ENCODE data around the gene PTGR3.
A peak's percentile ranks its signal among the peaks of the same experiment; 100 is the strongest.

Gene PTGR3

DNA sequence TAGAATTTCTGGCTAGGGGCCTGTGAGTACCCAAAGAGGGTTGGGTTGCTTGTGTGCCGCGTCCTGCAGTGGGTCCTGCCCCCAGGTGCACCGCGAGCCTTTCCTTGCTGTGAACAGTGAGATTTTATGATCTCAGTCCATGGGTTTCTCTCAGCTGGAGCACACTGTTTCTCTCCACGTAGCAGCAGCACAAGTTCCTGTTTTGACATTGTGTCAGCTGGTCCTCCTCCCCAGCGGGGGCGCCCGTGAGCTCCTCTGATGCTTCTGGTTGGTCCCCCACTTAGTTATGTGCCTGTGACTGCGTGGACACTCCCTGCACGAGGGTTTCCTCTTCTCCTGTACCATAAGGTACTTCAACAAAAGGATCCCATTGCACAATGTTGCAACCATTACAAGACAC lies 31.5 kb upstream of the PTGR3 start:
- Histone ChIP-seq H3K27ac (no peak overlapping the region), H3K4me3 (no peak overlapping the region)

DNA sequence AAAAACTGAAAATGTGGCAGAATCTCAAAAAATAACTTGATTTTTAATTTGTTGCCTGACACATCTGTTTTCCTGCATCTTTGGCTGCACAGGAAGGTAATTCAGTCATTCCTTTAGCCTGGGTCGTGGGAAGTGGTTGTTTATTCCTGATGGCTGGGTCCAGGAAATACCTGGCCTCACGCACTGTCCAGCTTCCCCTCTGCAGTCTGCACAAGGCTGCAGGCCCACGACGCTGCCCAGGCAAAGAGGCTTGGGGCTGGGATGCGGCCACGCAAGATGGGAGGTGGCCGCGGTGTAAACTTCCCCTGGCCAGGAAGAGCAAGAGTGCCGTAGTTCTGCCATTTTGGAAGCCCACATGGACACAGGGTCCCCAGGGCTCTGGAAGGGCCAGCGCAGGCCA lies 29.8 kb upstream of the PTGR3 start:
- no peak overlapping the region for H3K27ac ChIP-seq
- no peak overlapping the region for H3K4me3 ChIP-seq

DNA sequence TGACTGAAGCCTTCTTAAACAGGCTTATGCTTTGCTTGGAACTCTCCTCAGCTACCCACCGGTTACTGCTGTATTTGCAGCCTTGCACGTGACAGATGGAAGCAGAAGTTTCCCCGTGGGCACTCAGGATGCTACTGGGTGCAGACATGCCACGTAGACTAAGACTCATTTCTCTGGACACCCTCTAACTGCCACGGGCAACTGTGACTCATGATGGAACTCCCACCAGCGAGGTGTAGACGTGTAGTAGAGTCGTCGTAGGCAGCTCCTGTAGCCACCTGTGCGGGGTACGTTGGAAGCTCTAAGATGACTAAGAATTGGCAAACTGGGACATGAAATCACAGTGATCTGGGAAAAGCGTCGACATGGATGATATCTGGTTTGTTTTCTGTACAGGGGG lies 29.2 kb upstream of the PTGR3 start:
- Histone ChIP-seq H3K4me3 (no peak overlapping the region), H3K27ac (no peak overlapping the region)

DNA sequence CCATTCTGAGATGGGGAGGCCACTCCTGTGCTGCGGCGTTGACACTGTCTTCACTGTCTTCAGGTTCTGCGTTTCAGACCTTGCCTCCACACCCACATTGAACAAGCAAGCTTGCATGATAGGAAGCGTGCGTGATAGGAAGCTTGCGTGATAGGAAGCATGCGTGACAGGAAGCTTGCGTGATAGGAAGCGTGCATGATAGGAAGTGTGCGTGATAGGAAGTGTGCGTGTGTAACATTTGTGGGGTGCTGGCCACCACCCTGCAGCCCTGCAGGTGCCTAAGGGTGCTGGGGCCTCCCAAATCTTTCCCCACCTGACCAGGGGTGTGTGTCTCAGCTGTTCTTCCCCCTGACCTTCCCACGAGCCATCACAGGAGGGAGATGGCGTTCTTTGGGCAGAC lies 27.0 kb upstream of the PTGR3 start:
- Histone ChIP-seq H3K4me3 (no peak overlapping the region), H3K27ac (no peak overlapping the region)

DNA sequence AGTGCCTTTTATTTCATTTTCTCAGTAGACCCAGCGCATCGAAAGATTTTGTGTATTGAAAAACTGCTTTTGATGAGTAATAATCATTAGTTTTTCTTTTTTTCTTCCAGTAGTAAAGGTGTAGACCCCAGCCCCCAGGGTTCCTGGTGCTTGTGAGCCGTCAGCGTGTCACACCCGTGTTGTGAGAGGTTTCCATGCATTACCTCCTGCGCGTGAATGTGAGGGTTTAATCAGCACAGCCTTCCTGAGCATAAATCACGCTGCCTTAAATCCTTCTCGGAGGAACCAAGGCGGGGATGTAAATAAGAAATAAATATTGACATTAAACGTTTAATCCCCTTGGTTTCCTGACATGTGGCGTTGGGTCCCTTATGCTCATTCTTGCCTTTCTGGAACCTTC lies 26.0 kb upstream of the PTGR3 start:
- no peak overlapping the region for H3K27ac ChIP-seq

DNA sequence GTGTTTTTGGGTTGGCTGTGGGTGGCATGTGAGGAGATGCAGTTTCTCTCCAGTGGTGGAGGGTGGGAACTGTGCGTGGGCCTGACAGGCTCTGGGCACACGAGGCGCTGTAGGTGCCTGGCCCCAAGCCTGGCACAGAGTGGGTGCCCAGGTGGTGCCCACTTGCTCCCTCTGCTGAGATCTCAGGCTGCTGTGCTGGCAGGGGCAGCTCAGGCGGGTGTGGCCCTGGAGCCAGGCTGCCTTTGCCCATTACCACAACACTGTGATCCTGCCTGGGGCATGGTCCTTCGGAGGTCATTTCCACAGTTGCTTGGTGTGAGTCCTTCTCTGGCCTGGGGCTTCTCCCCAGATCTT lies 22.1 kb upstream of the PTGR3 start:
- Histone ChIP-seq H3K4me3 (no peak overlapping the region), H3K27ac (peak overlapping the region in 4 of 21 experiments; percentile 2 to 59 (median 38))

More for the DNA sequence above, 26.0 kb upstream of the PTGR3 start:
- no peak overlapping the region for H3K4me3 ChIP-seq

DNA sequence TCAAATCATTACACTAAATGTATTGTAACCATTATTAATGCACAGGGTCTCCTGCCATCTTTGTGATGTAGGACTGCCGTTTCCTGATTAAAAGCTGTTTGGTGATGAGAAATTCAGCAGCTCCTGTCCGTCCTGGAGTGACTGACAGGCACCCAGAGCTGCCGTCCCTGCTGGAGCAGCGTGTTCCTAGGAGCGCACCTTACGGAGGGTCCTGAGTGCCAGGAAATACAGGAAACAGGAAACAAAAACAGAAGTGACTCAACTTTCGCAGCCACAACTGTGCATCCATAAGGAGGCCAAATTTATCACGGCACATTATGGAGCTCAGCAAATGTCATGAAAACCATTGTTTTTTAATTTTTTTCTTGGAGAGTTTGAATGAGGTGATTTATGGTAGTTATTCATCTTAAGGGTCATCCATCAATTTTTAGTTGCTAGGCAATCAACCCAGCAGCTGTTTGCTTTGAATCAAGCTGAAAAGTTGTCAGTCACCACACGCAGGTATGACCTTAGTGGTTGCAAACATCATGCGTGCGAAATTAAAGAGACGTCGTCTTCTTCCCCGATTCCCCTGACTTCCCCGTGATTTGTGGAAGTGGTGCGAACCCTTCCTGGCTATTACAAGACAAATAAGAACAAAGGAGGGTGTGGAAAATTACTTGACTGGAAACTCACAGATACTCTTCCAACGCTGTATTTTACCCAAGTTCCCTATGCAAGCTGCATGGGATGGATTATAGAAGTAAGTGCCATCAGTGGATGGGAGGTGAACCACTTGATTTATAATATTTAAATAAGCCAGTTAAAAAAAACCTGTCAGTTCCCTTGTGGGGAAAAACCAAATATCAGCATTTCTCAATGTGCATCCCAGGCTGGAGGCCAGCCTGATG lies 21.5 kb upstream of the PTGR3 start:
- no peak overlapping the region for H3K4me3 ChIP-seq
- H3K27ac ChIP-seq, result peak overlapping the region in 3 of 21 experiments; percentile 2 to 59 (median 40)

DNA sequence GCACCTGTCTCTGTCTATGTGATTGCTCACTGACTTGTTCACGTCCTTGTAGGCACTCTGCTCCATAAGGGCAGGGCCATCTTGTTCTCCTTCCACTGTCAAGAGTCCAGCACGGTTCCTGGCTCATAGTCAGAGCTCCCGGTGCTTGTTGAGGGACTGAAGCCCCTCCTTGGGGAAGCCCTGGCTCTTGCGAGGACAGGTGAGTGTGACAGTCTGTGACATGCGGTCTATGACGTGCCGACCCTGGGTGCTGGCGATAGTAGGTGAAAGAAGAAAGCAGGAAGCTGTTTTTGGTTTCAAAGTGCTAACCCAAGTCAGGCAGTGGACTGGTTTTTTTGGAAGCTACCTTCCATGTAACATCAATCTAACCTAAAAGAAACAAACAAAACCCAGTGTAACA lies 20.5 kb upstream of the PTGR3 start:
- Histone ChIP-seq H3K27ac (peak overlapping the region in 1 of 21 experiments; percentile 6), H3K4me3 (no peak overlapping the region)

DNA sequence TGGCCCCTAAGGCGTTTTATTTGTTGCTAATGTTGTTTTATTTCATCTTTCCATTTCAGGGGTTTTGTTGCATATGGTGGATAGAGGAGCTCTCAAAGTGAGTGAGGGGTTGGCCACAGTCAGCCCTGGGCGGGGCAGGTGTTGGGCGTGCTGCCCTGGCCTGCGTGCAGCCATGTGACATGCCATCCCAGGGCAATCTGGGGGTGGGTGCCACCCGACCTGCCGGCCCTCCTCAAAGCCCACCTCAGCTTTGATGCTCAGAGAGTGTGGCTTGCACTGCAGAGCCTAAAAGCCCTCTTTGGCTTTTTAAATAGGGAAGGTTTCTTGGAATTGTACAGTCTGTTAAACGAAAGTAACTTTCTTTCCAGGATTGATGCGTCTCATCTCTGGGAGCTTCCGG lies 20.0 kb upstream of the PTGR3 start:
- H3K27ac ChIP-seq, result no peak overlapping the region
- H3K4me3 ChIP-seq, result no peak overlapping the region

DNA sequence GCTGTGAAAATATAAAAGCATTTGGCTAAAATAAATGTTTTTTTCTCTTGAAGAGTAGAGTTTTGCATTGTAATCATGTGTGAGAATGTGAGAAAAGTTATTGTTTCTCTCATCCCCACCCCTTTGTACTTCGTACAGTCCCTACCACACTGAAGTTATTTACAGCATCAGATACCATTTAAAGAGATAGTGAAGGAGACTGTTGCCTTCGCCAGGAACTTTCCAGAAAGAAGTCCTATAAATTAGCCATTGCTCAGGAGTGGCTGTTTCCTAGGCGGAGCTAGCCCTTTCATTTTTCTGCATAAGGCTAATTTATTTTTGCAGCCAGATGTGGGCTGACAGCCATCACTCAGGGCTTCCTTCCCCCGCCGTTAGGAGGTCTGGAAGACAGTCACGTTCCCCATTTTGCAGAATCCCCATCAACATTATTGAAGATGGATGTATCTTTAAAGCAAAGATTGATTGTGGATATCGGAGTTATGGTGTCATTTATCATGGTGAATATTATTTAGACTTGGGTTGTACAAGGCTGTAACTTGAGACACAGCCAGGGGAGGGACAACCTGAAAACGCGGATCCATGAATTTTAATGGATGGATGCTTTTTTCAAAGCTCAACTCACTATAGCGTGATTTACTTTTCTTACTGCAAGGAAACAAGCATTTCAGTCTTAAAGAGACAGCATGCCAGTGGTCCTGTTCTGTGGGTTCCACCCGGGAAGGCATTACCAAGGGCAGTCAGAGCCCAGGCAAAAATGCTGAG lies 18.8 kb upstream of the PTGR3 start:
- Histone ChIP-seq H3K4me3 (no peak overlapping the region), H3K27ac (peak overlapping the region in 5 of 21 experiments; percentile 14 to 48 (median 21))

DNA sequence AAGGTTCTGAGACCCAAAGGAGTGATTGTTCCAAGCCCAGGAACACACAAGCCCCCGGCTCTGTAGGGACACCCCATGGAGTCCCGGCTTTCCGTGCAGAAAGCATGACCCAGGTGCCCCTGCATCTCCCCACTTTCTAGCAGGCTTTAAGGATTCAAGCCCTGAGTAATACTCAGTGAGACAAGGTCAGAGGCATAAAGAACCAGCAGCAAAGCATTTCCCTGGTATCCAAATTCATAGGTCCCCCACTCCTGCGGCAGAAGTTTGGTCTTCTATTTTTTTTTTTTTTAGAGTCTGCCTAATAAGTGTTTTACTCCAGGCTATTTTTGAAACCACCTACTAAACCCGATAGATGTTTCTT lies 18.0 kb upstream of the PTGR3 start:
- no peak overlapping the region for H3K4me3 ChIP-seq
- peak overlapping the region in 10 of 21 experiments; percentile 14 to 65 (median 26) for H3K27ac ChIP-seq

DNA sequence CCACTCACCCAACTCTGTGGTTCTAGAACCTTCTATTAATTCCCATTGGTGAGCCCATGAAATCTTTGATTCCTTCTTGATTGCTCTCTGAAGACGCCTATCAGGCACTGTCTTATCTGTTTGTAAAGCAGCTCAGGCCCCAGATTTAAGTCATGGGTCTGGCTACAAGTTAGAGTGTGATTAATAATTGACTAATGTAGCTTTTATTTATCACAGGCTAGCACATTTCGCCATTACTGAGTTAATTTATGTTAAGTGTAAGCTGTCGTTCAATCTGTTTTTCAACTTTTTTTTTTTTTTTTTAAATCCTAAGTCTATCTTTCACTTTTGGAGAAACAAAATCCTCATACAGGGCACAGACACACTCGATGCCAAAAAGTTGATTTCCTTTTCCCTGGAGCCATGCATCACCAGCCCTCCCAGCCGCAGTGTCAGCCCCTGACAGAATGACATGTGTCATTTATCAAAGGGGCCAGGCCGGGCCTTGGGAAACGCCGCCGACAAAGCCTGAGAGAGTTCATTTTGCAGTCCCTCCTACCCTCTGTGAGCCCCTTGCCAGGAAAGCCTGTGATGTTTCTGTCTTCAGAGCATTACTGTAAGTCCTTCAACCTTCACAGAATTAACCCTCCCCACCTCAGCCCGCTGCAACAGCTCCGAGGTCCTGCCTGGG lies 17.5 kb upstream of the PTGR3 start:
- H3K4me3 ChIP-seq, result no peak overlapping the region
- peak overlapping the region in 7 of 21 experiments; percentile 14 to 65 (median 28) for H3K27ac ChIP-seq

DNA sequence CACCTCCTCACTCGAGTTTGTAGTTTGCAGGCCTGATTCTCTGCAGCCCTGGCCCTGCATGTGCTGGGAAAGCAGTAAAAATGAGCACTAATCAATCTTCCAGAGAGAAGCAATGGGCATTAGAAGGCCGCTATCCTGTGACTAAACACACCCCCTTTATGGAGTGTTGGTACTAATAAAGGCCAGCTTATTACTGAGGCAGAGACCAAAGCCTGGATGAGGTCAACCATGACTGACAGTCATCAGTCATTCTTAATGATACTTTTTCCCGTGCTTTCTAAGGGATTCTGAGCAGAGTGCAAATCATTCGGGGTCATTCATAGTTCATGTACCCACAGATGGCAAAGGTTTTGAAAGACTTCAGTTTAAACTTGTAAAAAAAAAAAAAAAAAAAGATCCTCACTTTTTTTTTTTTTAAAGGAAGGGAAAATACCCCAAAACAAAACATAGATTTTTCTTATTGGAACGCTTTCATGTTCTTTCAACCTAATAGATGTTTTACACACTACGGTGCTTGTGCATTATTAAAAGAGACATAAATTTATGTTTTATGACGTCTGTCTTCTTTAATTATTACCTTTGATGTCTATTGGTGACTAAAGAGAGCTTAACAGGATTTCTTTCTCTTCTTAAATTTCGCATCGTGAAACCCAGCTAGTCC lies 14.9 kb upstream of the PTGR3 start:
- Histone ChIP-seq H3K4me3 (no peak overlapping the region), H3K27ac (peak overlapping the region in 1 of 21 experiments; percentile 41)

DNA sequence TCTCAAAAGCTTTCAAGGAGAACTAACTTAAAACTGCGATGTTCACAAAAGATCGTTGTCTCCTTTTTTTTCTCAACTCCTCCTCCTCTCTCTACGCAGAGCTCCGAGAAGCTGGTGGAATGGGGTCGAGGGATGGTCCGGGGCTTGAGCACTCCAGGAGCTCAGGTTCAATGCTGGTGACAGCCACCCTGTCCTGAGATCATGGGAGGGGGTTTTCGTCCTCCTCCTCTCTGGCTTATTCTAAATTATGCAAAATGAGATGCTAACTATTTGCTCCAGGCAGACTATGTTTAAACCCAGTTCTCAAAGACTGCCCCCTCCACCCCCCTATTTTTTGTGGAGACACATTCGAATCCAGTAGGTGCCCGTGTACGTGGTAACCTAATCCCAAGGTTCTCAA lies 13.5 kb upstream of the PTGR3 start:
- Histone ChIP-seq H3K4me3 (no peak overlapping the region), H3K27ac (no peak overlapping the region)

DNA sequence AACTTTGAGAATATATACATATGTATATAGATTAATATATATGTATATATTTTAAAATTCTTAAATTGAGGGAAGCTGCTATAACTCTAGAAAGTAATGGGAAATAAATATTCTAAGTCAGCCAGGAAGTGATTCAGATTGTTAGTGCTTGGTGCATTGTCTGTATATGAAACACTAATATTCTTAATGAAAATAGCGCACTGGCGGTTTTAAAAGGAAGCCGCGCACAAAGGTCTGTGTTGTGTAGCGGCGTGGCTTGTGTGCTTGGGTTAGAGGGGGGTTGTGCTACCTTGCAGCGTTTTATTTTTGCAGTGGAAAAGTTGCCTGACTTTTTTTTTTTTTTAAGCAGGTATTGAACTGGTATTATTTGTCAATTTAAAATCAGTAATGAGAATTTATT lies 13.0 kb upstream of the PTGR3 start:
- Histone ChIP-seq H3K4me3 (no peak overlapping the region), H3K27ac (no peak overlapping the region)

DNA sequence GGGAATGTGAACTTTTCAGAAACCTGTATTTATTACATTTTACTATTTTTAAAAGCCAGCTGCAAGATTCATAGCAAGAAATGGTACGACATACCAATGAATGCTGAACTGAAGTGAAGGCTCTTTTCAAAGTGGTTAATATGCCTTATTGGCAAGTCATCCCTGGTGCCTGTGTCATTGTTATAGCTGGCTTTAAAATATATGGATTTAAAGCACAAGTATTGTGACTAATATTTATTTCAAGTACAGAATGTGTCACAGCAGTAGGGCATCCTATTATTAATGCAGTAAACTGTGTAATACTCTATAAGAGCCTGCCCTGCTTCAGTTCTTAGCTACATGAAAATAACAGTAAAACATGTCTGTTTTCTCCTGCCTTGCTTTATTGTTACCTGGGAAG lies 12.5 kb upstream of the PTGR3 start:
- Histone ChIP-seq H3K27ac (peak overlapping the region in 1 of 21 experiments; percentile 4), H3K4me3 (no peak overlapping the region)

DNA sequence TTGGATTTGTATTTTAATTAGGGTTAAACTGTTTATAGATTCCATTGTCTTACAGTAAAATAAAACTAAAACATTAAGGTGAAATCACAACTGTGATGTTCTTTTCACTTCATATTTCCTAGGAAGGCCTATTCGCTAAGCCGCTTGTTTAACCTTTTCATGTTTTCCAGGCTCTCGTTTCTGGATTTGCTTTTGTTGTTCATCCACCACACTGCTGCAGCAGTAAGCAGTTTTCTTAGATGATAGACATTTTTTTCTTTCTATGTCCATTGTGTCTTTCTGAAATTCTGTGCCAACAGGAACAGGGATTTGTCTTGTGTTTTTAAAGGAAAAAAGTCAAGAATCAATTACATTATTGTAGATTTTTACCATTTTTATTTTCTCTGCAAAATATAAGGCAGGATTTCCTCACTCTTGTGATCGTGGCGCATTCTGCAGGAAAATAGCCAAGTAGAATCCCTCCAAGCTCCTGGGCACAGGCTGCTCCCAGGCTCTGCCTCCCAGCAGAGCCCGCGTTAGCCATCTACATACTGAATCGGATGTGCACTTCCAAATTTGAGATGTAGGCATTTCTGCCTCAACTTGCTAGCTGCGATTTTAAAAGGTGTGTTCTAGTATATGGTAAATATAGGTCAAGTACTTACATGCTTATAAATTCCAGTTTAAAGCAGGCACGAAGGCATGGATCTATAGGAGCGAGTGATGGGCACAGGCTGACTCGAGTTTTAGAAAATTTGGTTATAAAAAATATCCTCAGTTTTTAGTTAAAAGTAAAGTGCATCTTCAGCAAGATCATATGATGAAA lies 11.8 kb upstream of the PTGR3 start:
- H3K27ac ChIP-seq, result peak overlapping the region in 3 of 21 experiments; percentile 1 to 32 (median 11)
- H3K4me3 ChIP-seq, result no peak overlapping the region

DNA sequence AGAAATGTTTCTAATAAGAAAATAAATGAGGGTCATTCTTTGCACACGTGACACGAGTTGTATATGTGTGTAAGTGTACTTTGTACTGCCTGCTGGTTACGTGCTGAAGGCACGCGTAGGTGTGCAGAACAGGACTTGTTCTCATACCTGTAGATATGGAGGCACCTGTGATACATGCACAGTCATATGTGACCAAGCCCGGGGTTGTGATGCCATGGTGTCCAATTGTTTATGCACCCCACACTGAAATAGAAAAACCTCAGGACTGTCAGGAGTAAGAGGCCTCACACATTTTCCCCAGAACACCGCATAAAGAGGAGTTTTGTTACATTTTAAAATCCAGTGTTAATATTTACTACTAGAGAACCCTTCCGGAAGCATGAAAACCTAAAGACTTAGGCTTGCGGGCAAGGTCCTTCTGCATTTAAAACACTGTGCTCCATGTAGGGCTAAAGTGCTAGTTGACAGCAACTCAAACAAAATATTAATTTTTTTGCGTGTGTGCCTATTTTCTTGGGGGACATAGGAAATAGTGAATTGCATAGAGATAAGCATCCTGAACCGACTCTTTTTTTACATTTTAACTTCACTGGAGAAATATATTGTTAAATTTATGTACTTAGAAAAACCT lies 10.9 kb upstream of the PTGR3 start:
- Histone ChIP-seq H3K27ac (peak overlapping the region in 2 of 21 experiments; percentile 21 to 32), H3K4me3 (no peak overlapping the region)

All from skin epidermis (tissue), 12 donors.